ENCODE results near the gene MYRFL.
"Not testable (repeated sequence)": the region's sequence is repeated elsewhere in the genome, so short reads cannot be mapped to it uniquely, and the experiment has no call there.

MYRFL gene

DNA sequence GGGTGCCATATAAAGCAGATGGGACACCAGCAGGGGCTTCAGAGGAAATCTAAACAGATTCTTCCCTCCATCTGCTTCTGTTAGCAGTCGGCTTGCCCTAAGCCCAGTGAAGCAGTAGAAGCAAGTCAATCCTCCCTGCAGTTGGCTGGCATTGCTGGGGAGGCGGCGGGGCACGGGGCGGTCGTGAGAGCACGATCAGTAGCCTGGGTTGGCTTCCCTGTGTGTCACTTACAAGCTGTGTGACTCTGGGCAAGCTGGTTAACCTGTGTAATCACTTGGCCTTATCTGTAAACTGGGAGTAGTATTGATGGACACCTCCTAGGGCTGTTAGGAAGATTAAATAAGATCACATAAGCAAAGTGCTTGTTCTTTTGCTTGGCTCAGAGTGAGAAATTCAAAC, 19.4 kb downstream of the MYRFL start:
- no peak for DNase-seq (ENCODE audit: low spot score)

GRCh38 chr12:69844836-69845235, 19.8 kb downstream of the MYRFL start:
- DNase-seq (ENCODE audit: low spot score) = no peak

DNA sequence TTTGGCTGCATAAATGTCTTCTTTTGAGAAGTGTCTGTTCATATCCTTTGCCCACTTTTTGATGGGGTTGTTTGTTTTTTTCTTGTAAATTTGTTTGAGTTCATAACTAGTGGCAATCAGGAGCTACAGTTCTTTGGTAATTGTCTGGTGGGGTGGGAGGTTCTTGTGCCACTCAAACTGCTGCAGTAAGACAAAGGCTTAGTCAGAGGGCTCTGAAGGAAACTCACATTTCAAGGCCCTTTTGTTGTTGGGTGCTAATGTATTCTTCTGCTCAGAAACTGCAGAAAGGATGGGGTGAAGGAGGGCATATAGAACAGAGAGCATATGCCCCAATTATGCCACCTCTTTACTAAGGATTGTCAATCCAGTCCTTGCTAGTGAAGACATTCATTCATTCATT, 21.9 kb downstream of the MYRFL start:
- no peak for DNase-seq (ENCODE audit: low spot score)

- no peak for DNase-seq (ENCODE audit: low spot score)
Measured at GRCh38 chr12:69851976-69852375, 26.9 kb downstream of the MYRFL start.

DNA sequence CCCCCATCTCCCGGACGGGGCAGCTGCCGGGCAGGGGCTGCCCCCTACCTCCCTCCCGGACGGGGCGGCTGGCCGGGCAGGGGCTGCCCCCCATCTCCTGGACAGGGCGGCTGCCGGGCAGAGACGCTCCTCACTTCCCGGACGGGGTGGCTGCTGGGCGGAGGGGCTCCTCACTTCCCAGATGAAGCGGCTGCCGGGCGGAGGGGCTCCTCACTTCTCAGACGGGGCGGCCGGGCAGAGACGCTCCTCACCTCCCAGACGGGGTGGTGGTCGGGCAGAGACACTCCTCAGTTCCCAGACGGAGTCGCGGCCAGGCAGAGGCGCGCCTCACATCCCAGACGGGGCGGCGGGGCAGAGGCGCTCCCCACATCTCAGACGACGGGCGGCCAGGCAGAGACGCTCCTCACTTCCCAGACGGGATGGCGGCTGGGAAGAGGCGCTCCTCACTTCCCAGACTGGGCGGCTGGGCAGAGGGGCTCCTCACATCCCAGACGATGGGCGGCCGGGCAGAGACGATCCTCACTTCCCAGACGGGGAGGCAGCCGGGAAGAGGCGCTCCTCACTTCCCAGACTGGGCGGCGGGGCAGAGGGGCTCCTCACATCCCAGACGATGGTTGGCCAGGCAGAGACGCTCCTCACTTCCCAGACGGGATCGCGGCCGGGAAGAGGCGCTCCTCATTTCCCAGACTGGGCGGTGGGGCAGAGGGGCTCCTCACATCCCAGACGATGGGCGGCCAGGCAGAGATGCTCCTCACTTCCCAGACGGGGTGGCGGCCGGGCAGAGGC, 28.3 kb downstream of the MYRFL start:
- DNase-seq (ENCODE audit: low spot score) = not testable (repeated sequence)

DNA sequence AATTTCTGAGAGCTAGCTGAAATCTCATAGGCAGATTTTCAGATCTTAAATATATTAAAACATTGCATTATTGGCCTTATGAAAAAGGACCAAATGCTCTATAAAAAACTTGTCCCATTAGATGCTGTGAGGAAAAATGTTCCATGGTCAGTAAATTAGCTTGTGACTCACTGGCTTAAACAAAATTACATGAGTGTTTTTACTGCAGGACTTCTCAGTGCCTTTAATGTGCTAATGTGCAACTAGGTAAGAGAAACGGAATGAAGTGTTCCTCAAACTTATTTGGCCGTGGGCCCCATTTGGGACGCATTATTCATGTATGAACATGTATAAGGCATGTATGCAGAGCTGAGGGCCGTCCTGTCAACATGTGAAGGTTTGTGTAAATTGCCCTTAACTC, 41.7 kb downstream of the MYRFL start:
- DNase-seq (ENCODE audit: low spot score) = no peak

GRCh38 chr12:69868695-69869094, 43.7 kb downstream of the MYRFL start:
- no peak for DNase-seq (ENCODE audit: low spot score)

GRCh38 chr12:69872804-69873203, 47.8 kb downstream of the MYRFL start:
- no peak for DNase-seq (ENCODE audit: low spot score)

DNA sequence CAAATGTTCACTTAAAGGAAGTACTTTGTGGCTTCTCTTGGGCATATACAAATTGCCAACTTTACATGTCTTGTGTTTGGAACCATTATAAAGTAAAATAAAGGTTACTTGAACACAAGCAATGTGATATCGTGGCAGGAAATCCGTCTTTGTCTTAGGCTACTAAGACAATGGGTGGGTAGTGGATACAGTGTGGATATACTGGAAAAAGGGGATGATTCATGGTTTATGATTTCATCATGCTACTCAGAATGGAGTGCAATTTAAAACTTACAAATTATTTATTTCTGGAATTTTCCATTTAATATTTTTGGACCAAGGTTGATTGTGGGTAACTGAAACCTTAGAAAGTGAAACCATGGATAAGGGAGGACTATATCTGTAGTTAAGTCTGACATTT, 48.4 kb downstream of the MYRFL start:
- no peak for DNase-seq (ENCODE audit: low spot score)

- no peak for DNase-seq (ENCODE audit: low spot score)
Measured at GRCh38 chr12:69874606-69875005, 49.6 kb downstream of the MYRFL start.

DNA sequence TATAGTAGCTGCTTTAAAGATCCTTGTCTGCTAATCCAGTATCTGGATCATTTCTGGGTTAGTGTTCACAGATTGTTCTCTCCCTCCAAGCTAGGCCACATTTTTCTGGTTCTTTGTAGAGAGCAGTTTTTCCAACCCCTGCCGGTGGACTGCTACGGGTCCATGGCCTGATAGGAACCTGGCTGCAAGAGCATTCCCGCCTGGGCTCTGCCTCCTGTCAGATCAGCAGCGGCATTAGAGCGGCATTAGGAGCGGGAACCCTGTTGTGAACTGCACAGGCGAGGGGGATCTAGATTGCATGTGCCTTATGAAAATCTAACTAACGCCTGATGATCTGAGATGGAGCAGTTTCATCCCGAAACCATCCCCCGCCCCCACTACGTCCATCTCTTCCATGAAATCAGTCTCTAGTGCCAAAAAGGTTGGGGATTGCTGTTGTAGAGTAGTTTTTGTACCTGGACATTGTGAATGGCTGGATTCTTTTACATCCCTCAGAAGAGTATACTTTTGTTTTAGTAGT, 50.4 kb downstream of the MYRFL start:
- DNase-seq (ENCODE audit: low spot score) = no peak

GRCh38 chr12:69879007-69879960, 54.3 kb downstream of the MYRFL start:
- peak; percentile 79 for DNase-seq (ENCODE audit: low spot score)

- DNase-seq (ENCODE audit: low spot score) = no peak
Measured at GRCh38 chr12:69880571-69880970, 55.5 kb downstream of the MYRFL start.

GRCh38 chr12:69881771-69882170, 56.7 kb downstream of the MYRFL start:
- DNase-seq (ENCODE audit: low spot score) = no peak

- no peak for DNase-seq (ENCODE audit: low spot score)
Measured at GRCh38 chr12:69884386-69884785, 59.4 kb downstream of the MYRFL start.

DNA sequence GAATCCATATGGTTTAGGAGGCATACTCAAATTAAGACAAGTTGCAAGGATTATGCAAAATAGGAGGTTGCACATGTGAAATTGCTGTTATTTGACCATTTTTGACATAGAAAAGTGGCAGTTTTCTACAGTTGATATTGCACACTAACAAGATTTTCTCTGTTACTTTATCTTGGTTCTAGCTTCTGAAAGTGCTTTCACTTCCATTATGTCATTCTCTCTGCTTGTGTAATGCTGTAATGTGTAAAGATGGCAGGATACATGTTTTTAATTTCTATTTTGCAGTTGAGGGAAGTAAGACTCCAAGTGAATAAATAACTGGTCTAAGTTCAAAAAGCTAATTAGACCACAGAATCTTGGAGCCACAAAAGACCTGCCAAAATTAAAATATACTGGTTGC, 60.6 kb downstream of the MYRFL start:
- DNase-seq (ENCODE audit: low spot score) = no peak

DNA sequence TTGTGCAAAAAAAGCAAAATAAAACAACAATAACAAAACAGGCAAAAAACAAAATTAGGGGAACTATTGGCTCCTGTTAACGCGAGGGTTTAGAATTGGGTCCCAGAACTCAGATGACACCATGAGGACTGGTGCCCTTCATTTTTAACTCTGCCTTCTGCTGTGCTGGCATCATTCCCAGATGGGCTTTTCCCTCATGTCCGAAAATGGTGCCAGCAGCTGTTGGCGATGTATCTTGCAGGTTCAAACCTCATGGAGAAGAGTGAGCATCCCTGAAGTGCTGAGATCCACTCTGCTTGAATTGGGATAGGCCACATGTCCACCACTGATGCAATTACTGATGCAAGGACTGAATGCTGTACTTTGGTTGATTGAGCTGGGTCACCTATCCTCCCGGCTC, 61.1 kb downstream of the MYRFL start:
- DNase-seq (ENCODE audit: low spot score) = no peak

DNA sequence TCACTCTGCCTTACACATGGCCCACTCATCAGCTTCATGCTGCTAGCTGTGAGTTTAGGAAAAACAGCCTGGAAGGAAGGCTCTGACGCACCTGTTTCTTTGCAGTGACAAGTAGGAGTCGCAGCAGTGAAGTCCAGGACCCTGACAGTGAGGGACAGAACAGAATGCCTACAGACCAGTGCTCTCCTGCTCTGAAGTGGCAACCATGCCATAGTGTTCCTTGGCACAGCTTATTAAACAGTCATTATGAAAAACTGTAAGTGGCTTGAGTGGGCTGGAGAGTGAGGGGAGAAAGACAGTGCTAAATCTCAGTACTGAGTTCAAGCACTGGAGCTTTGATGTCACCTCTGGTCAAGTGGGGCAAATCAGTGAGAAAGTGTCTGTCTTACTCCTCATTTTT, 61.7 kb downstream of the MYRFL start:
- no peak for DNase-seq (ENCODE audit: low spot score)

GRCh38 chr12:69888901-69889300, 63.9 kb downstream of the MYRFL start:
- no peak for DNase-seq (ENCODE audit: low spot score)

DNA sequence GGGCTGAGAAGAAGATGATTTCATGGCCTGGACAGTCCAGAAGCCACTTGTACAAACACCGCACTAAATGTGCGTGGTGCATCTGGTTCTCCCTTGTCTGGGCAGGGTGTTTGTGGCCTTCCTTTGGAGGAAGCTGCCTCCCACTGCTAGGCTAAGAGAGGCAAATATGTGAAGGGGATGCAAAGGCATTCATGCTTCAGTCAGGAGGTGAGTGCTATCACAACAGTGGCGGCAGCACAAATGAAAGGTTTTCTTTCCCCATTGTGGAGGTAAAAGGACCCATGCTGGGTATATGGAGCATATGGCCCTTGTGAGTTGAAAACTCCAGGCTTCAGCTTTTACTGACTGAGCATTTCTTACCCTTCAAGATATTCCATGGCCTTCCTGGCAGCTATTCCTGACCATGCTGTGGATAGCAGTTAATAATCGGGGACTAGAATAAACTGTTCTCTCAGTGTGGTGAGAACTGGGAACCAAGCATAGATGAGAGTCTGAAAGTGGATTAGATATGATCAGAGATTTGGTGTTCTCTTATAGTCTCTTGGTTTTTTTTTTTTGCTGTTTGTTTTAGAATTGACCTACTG, 69.9 kb downstream of the MYRFL start:
- no peak for DNase-seq (ENCODE audit: low spot score)

DNA sequence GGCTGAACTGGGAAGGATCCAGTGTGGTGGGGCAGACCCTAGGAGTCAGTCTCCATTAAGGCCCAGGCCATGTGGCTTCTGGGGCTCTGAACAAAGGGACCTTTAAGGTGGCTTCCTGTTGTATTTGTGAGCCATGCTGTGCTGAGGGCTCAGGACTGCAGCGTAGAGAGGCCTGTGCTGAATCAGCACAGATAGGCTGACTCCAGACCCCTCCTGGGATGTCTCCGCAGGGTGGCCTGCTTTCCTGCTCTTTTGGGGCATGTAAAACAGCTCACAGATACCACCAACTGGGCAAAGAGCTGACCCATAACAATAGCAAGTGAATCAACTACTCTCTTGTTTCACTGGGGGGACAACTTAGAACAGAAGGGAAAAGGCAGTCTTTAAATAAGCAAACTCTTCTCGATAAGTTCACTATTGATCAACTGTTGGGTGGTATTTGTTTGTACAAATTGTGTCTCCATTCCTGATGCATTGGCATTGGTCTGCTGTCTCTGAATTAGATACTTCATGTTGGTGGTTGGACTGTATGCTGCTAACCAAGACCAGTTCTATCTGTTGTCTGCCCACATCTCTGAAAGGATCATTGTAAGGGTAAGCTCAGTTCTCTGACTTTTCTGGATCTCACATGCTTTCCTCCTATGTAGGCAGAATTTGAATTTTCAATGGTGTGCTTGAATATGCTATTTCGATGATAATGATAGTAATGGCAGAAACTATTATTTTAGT, 71.8 kb downstream of the MYRFL start:
- DNase-seq (ENCODE audit: low spot score) = no peak

DNA sequence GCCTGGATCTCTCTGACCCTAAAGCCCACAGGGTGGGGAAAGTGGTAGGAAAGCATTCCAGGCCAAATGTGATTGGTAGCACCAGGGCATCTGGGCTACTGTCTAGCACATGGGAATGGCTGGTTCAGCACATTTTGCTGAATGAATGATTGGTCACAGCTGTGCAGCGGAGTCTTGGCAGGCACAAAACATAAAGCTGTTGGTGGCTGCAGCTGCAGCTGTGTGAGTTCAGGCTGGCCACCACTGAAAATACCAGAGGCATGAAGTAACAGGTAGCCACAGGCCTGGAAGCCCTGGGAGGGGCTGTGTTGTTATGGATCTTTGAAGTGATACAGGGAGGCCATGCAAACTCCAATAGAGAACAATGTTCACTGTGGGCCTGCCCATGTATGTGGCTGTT, 72.7 kb downstream of the MYRFL start:
- DNase-seq (ENCODE audit: low spot score) = peak; percentile 81
